DOHH2 (cell line): ENCODE data around the gene ZFYVE19.

Experiments used
- H3F3A ChIP-seq: fragments of 200-600 bp; sonication (generic), shearing (Covaris generic); 2 replicates; pipeline ENCODE4 v1.6.0; 2016; ENCODE audit warnings: antibody characterized with exemption, mild to moderate bottlenecking; ENCODE audit not compliant: control insufficient read depth, insufficient read depth
- H3K27ac ChIP-seq: fragments of 200-600 bp; sonication (generic); 2 replicates; pipeline ENCODE4 v1.5.1; 2014; ENCODE audit warnings: low read depth, mild to moderate bottlenecking, low read length, moderate library complexity
- H3K27me3 ChIP-seq: fragments of 200-600 bp; sonication (generic); 2 replicates; pipeline ENCODE4 v1.6.1; 2014; ENCODE audit warnings: mild to moderate bottlenecking, low read length, mixed read lengths; ENCODE audit not compliant: control insufficient read depth
- H3K36me3 ChIP-seq: fragments of 200-600 bp; sonication (generic); 2 replicates; pipeline ENCODE4 v1.6.1; 2014; ENCODE audit warnings: mild to moderate bottlenecking, low read length, moderate library complexity, mixed read lengths; ENCODE audit not compliant: control insufficient read depth
- H3K4me1 ChIP-seq: fragments of 200-600 bp; sonication (generic); 2 replicates; pipeline ENCODE4 v1.6.1; 2014; ENCODE audit warnings: mild to moderate bottlenecking, low read length, mixed read lengths; ENCODE audit not compliant: control insufficient read depth
- H3K4me2 ChIP-seq: fragments of 200-600 bp; sonication (generic); 2 replicates; pipeline ENCODE4 v1.6.0; 2014; ENCODE audit warnings: mild to moderate bottlenecking, low read length, moderate library complexity
- H3K4me3 ChIP-seq: fragments of 200-600 bp; sonication (generic); 2 replicates; pipeline ENCODE4 v1.5.1; 2014; ENCODE audit warnings: mild to moderate bottlenecking, low read length, mixed read lengths
- H3K79me2 ChIP-seq: fragments of 200-600 bp; sonication (generic); 2 replicates; pipeline ENCODE4 v1.6.1; 2014; ENCODE audit warnings: mild to moderate bottlenecking, low read length, mixed read lengths; ENCODE audit not compliant: control insufficient read depth
- H3K9me2 ChIP-seq: fragments of 200-600 bp; sonication (generic); replicated peaks from 2 replicates; pipeline ENCODE4 v1.6.1; 2014; ENCODE audit warnings: mild to moderate bottlenecking, low read length, mixed read lengths; ENCODE audit not compliant: control insufficient read depth
- H3K9me3 ChIP-seq: fragments of 200-600 bp; sonication (generic); 2 replicates; pipeline ENCODE4 v1.6.1; 2014; ENCODE audit warnings: antibody characterized with exemption, low read length, mixed read lengths; ENCODE audit not compliant: control insufficient read depth, insufficient read depth
- H4K20me1 ChIP-seq: fragments of 200-600 bp; sonication (generic); 2 replicates; pipeline ENCODE4 v1.6.0; 2014; ENCODE audit warnings: low read depth, mild to moderate bottlenecking, antibody characterized with exemption, low read length, moderate library complexity; ENCODE audit not compliant: control insufficient read depth, insufficient read depth
- CTCF ChIP-seq: fragments of 200-600 bp; sonication (generic); IDR thresholded peaks from one replicate; pipeline ENCODE4 v1.5.1; 2014; ENCODE audit warnings: antibody characterized with exemption, mild to moderate bottlenecking, low read depth, low read length; ENCODE audit not compliant: poor library complexity, severe bottlenecking
- EZH2phosphoT487 ChIP-seq: fragments of 200-600 bp; sonication (generic); IDR thresholded peaks from 2 replicates; pipeline ENCODE4 v1.6.1; 2017; ENCODE audit warnings: borderline replicate concordance, mild to moderate bottlenecking, antibody characterized with exemption, low read length, moderate library complexity, mixed read lengths

The ZFYVE19 gene

GRCh38 chr15:40772014-40772413 is 34.9 kb upstream of the ZFYVE19 start:
- peaks cover 21% of the 10 kb centered on the region for H3F3A ChIP-seq
- peaks cover 58% of the 10 kb centered on the region for H3K4me1 ChIP-seq
- no peak for TF ChIP-seq EZH2phosphoT487
- no peak for TF ChIP-seq CTCF
- H3K9me3 ChIP-seq, result no peaks in the 10 kb centered on the region
- H3K27ac ChIP-seq, result no peak overlapping the region
- H3K4me3 ChIP-seq, result no peak overlapping the region
- no peaks in the 10 kb centered on the region for H3K27me3 ChIP-seq
- H3K36me3 ChIP-seq, result peaks cover 59% of the 10 kb centered on the region
- no peaks in the 10 kb centered on the region for H3K9me2 ChIP-seq
- H4K20me1 ChIP-seq, result no peaks in the 10 kb centered on the region
- peaks cover 11% of the 10 kb centered on the region for H3K79me2 ChIP-seq
- no peak overlapping the region for H3K4me2 ChIP-seq

GRCh38 chr15:40773496-40773895 is 33.4 kb upstream of the ZFYVE19 start:
- H3K4me3 ChIP-seq, result no peak overlapping the region
- H3K79me2 ChIP-seq, result no peaks in the 10 kb centered on the region
- H3K4me1 ChIP-seq, result peaks cover 43% of the 10 kb centered on the region
- no peak for TF ChIP-seq CTCF
- TF ChIP-seq EZH2phosphoT487, result no peak
- H4K20me1 ChIP-seq, result no peaks in the 10 kb centered on the region
- no peaks in the 10 kb centered on the region for H3K9me3 ChIP-seq
- H3K9me2 ChIP-seq, result no peaks in the 10 kb centered on the region
- H3K27ac ChIP-seq, result no peak overlapping the region
- no peaks in the 10 kb centered on the region for H3K27me3 ChIP-seq
- peaks cover 19% of the 10 kb centered on the region for H3F3A ChIP-seq
- H3K4me2 ChIP-seq, result no peak overlapping the region
- peaks cover 45% of the 10 kb centered on the region for H3K36me3 ChIP-seq

GRCh38 chr15:40773902-40774301 is 33.0 kb upstream of the ZFYVE19 start:
- Histone ChIP-seq H3K4me1 (peaks cover 39% of the 10 kb centered on the region), H3K79me2 (no peaks in the 10 kb centered on the region), H3K27ac (no peak overlapping the region), H3F3A (peaks cover 16% of the 10 kb centered on the region), H3K9me3 (no peaks in the 10 kb centered on the region), H3K36me3 (peaks cover 45% of the 10 kb centered on the region), H4K20me1 (no peaks in the 10 kb centered on the region), H3K4me3 (no peak overlapping the region), H3K27me3 (no peaks in the 10 kb centered on the region), H3K4me2 (no peak overlapping the region), H3K9me2 (no peaks in the 10 kb centered on the region)
- TF ChIP-seq CTCF, result no peak
- no peak for TF ChIP-seq EZH2phosphoT487

- H3K36me3 ChIP-seq, result peaks cover 50% of the 10 kb centered on the region
These were observed 31.9 kb upstream of the ZFYVE19 start for GRCh38 chr15:40775007-40775406.

More at GRCh38 chr15:40775007-40775406, 31.9 kb upstream of the ZFYVE19 start:
- Histone ChIP-seq H3K79me2 (no peaks in the 10 kb centered on the region), H3K4me1 (peaks cover 28% of the 10 kb centered on the region), H3F3A (peaks cover 9% of the 10 kb centered on the region), H4K20me1 (no peaks in the 10 kb centered on the region), H3K4me2 (no peak overlapping the region), H3K4me3 (no peak overlapping the region), H3K27ac (no peak overlapping the region), H3K27me3 (no peaks in the 10 kb centered on the region), H3K9me2 (no peaks in the 10 kb centered on the region), H3K9me3 (no peaks in the 10 kb centered on the region)
- TF ChIP-seq EZH2phosphoT487, result no peak
- no peak for TF ChIP-seq CTCF
